ENCODE measurements around the gene CHPF.

Gene CHPF

GRCh38 chr2:219573166-219573565, 29.6 kb upstream of the CHPF start:
- no peak overlapping the region for H3K27ac ChIP-seq (ENCODE audit: low read depth, low read length)

GRCh38 chr2:219572237-219573001, 28.8 kb upstream of the CHPF start, which contains the start of gene INHA:
TSS of gene INHA (plus strand) at chr2:219572310. CDS start at chr2:219572375, 65 bp downstream.
- Histone ChIP-seq H3K4me3 (ENCODE audit: low read depth, low read length) (peak within 1 kb of the TSS; percentile 82), H3K27ac (ENCODE audit: low read depth, low read length) (no peak within 1 kb of the TSS), H3K36me3 (ENCODE audit: insufficient read depth, low read length) (no peaks in the 10 kb centered on the region), H2AFZ (ENCODE audit: low read length, unreplicated experiment) (peak within 1 kb of the TSS; percentile 97), H3K79me2 (ENCODE audit: control insufficient read depth, insufficient read depth, low read length, unreplicated experiment) (peaks cover 3% of the 10 kb centered on the region), H3K4me1 (ENCODE audit: control insufficient read depth, insufficient read depth, low read length, unreplicated experiment) (peaks cover 16% of the 10 kb centered on the region), H3K27me3 (ENCODE audit: insufficient read depth, low read length) (peaks cover 4% of the 10 kb centered on the region; the same call in 1 of the 2 replicates)

More at GRCh38 chr2:219573166-219573565, 29.6 kb upstream of the CHPF start:
- H3K36me3 ChIP-seq (ENCODE audit: insufficient read depth, low read length) = no peaks in the 10 kb centered on the region
- peaks cover 16% of the 10 kb centered on the region for H3K4me1 ChIP-seq (ENCODE audit: control insufficient read depth, insufficient read depth, low read length, unreplicated experiment)
- H3K79me2 ChIP-seq (ENCODE audit: control insufficient read depth, insufficient read depth, low read length, unreplicated experiment) = peaks cover 3% of the 10 kb centered on the region
- H3K4me3 ChIP-seq (ENCODE audit: low read depth, low read length) = no peak overlapping the region
- H2AFZ ChIP-seq (ENCODE audit: low read length, unreplicated experiment) = no peak overlapping the region
- H3K27me3 ChIP-seq (ENCODE audit: insufficient read depth, low read length) = peaks cover 4% of the 10 kb centered on the region; the same call in 1 of the 2 replicates

- Histone ChIP-seq H3K4me3 (ENCODE audit: low read depth, low read length) (peak within 1 kb of the TSS; percentile 82), H2AFZ (ENCODE audit: low read length, unreplicated experiment) (peak within 1 kb of the TSS; percentile 97), H3K27me3 (ENCODE audit: insufficient read depth, low read length) (no peaks in the 10 kb centered on the region), H3K27ac (ENCODE audit: low read depth, low read length) (no peak within 1 kb of the TSS), H3K36me3 (ENCODE audit: insufficient read depth, low read length) (no peaks in the 10 kb centered on the region), H3K4me1 (ENCODE audit: control insufficient read depth, insufficient read depth, low read length, unreplicated experiment) (peaks cover 16% of the 10 kb centered on the region), H3K79me2 (ENCODE audit: control insufficient read depth, insufficient read depth, low read length, unreplicated experiment) (peaks cover 3% of the 10 kb centered on the region)
These were observed 28.0 kb upstream of the CHPF start, which contains the start of gene OBSL1 for GRCh38 chr2:219571311-219572236. TSS of gene OBSL1 (minus strand) at chr2:219571539. CDS start at chr2:219571232, 307 bp downstream.

- H3K27ac ChIP-seq (ENCODE audit: low read depth, low read length) = no peak overlapping the region
- H2AFZ ChIP-seq (ENCODE audit: low read length, unreplicated experiment) = peak overlapping the region; percentile 57
- H3K79me2 ChIP-seq (ENCODE audit: control insufficient read depth, insufficient read depth, low read length, unreplicated experiment) = peaks cover 3% of the 10 kb centered on the region
- no peaks in the 10 kb centered on the region for H3K36me3 ChIP-seq (ENCODE audit: insufficient read depth, low read length)
- H3K27me3 ChIP-seq (ENCODE audit: insufficient read depth, low read length) = no peaks in the 10 kb centered on the region
- H3K4me3 ChIP-seq (ENCODE audit: low read depth, low read length) = peak overlapping the region; percentile 82
- peaks cover 16% of the 10 kb centered on the region for H3K4me1 ChIP-seq (ENCODE audit: control insufficient read depth, insufficient read depth, low read length, unreplicated experiment)
These were observed 27.3 kb upstream of the CHPF start for GRCh38 chr2:219570924-219571310.

DNA sequence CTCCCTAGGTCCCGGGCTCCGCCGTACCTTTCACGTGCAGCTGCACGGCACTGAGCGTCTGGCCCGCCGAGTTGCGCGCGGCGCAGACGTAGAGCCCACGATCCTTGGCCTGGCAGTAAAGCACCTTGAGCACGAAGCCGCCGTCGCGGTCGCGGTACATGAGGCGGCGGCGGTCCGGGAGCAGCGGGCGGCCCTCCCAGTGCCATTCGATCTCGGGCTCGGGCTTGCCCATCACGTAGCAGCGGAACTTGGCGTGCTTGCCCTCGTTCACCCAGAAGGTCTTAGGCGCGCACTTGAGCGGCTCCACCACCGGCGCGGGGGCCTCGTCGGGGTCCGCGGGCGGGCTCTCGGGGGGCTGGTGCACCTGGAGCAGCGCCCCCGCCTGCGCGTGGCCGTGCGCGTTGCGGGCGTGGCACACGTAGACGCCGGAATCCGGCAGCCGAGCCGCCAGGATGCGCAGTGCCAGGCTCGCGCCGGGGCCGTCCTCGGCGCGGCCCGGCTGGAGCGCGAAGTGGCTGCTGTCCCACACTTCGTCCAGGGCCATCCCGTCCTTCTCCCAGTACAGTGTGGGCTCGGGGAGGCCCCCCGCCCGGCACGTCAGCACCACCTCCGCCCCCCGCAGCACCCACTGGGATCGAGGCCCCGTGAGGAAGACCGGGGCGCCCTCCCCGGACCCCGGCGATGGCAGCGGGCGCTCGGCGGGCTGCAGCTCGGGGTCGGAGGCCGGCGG, 26.8 kb upstream of the CHPF start:
- H3K4me3 ChIP-seq (ENCODE audit: low read depth, low read length) = peak overlapping the region; percentile 82
- H3K79me2 ChIP-seq (ENCODE audit: control insufficient read depth, insufficient read depth, low read length, unreplicated experiment) = peaks cover 3% of the 10 kb centered on the region
- H3K27ac ChIP-seq (ENCODE audit: low read depth, low read length) = no peak overlapping the region
- no peaks in the 10 kb centered on the region for H3K27me3 ChIP-seq (ENCODE audit: insufficient read depth, low read length)
- peaks cover 16% of the 10 kb centered on the region for H3K4me1 ChIP-seq (ENCODE audit: control insufficient read depth, insufficient read depth, low read length, unreplicated experiment)
- H3K36me3 ChIP-seq (ENCODE audit: insufficient read depth, low read length) = no peaks in the 10 kb centered on the region
- peak overlapping the region; percentile 57 for H2AFZ ChIP-seq (ENCODE audit: low read length, unreplicated experiment)

DNA sequence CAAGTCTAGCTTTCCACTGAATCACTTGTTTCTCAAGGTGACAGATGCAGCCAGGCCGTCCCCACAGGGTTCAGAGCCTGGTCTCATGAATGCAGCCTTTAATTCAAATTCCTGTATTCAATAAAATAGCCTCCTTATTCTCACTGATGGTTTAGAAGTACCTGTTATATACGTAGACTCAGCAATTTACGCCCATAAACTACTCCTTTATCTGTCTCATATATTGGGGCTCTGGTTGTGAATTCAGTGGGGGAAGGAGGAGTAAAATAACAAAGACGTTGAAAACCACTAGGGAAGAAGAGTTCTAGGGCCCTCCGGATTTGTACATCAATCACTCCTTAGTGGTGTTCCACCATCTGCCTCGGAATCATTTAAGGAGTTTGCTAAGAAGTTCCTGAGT, 26.0 kb upstream of the CHPF start:
- Histone ChIP-seq H3K27me3 (ENCODE audit: insufficient read depth, low read length) (no peaks in the 10 kb centered on the region), H3K4me1 (ENCODE audit: control insufficient read depth, insufficient read depth, low read length, unreplicated experiment) (peaks cover 16% of the 10 kb centered on the region), H3K27ac (ENCODE audit: low read depth, low read length) (no peak overlapping the region), H3K79me2 (ENCODE audit: control insufficient read depth, insufficient read depth, low read length, unreplicated experiment) (peaks cover 3% of the 10 kb centered on the region), H3K4me3 (ENCODE audit: low read depth, low read length) (peak overlapping the region; percentile 82), H3K36me3 (ENCODE audit: insufficient read depth, low read length) (no peaks in the 10 kb centered on the region), H2AFZ (ENCODE audit: low read length, unreplicated experiment) (no peak overlapping the region)

GRCh38 chr2:219569041-219569440, 25.4 kb upstream of the CHPF start:
- no peak overlapping the region for H3K27ac ChIP-seq (ENCODE audit: low read depth, low read length)
- H3K4me3 ChIP-seq (ENCODE audit: low read depth, low read length) = no peak overlapping the region
- H2AFZ ChIP-seq (ENCODE audit: low read length, unreplicated experiment) = no peak overlapping the region
- no peaks in the 10 kb centered on the region for H3K36me3 ChIP-seq (ENCODE audit: insufficient read depth, low read length)
- peaks cover 3% of the 10 kb centered on the region for H3K79me2 ChIP-seq (ENCODE audit: control insufficient read depth, insufficient read depth, low read length, unreplicated experiment)
- no peaks in the 10 kb centered on the region for H3K27me3 ChIP-seq (ENCODE audit: insufficient read depth, low read length)
- peaks cover 16% of the 10 kb centered on the region for H3K4me1 ChIP-seq (ENCODE audit: control insufficient read depth, insufficient read depth, low read length, unreplicated experiment)

DNA sequence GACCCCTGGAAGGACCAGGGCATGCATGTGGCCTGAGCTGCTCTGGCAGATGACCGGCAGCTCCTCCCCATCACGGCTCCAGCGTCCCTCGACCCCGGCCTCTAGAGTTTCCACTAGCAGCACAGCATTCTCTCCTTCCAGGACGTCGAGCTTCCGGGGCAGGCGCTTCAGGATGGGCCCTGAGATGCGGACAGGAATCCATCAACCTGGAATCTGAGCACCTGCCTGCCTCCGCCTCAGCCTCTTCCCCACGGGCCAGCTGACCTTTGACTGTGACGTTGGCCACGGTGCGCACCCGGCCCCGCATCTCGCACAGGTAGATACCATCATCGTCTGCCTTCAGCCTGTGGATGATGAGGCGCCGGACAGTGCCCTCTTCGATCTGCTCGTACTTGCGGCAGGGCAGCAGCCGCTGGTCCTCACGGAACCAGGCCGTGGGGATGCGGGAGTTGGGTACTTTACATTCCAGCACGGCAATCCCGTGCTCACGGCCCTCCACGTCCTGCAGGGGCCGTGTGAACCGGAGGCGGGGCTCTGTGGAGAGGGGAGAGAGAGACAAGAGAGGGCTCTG, 24.3 kb upstream of the CHPF start:
- Histone ChIP-seq H2AFZ (ENCODE audit: low read length, unreplicated experiment) (no peak overlapping the region), H3K4me1 (ENCODE audit: control insufficient read depth, insufficient read depth, low read length, unreplicated experiment) (peaks cover 16% of the 10 kb centered on the region), H3K36me3 (ENCODE audit: insufficient read depth, low read length) (no peaks in the 10 kb centered on the region), H3K27ac (ENCODE audit: low read depth, low read length) (no peak overlapping the region), H3K27me3 (ENCODE audit: insufficient read depth, low read length) (no peaks in the 10 kb centered on the region), H3K4me3 (ENCODE audit: low read depth, low read length) (no peak overlapping the region), H3K79me2 (ENCODE audit: control insufficient read depth, insufficient read depth, low read length, unreplicated experiment) (peaks cover 3% of the 10 kb centered on the region)

GRCh38 chr2:219567131-219567530, 23.5 kb upstream of the CHPF start:
- H3K27ac ChIP-seq (ENCODE audit: low read depth, low read length) = no peak overlapping the region
- H3K4me1 ChIP-seq (ENCODE audit: control insufficient read depth, insufficient read depth, low read length, unreplicated experiment) = peaks cover 16% of the 10 kb centered on the region
- no peak overlapping the region for H3K4me3 ChIP-seq (ENCODE audit: low read depth, low read length)
- no peak overlapping the region for H2AFZ ChIP-seq (ENCODE audit: low read length, unreplicated experiment)
- no peaks in the 10 kb centered on the region for H3K36me3 ChIP-seq (ENCODE audit: insufficient read depth, low read length)
- no peaks in the 10 kb centered on the region for H3K27me3 ChIP-seq (ENCODE audit: insufficient read depth, low read length)
- H3K79me2 ChIP-seq (ENCODE audit: control insufficient read depth, insufficient read depth, low read length, unreplicated experiment) = peaks cover 3% of the 10 kb centered on the region

DNA sequence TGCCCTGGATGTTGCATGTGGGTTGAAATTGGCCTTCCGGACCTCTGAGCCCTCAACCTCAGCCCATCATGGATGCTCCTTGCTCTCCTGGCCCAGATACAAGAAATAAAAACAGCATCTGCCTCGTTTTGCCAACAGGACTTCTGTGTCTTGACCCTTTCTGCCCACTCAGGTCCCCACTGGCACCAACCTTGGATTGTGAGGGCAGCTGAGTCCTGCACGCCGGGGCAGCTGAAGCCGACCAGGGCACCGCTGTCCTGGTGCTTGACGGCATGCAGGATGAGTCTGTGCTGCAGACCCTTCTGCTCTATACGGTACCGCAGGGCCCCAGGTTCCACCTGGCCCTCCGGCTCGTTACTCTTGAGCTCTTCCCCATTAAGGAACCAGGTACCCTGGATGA, 23.0 kb upstream of the CHPF start:
- no peaks in the 10 kb centered on the region for H3K27me3 ChIP-seq (ENCODE audit: insufficient read depth, low read length)
- H3K4me1 ChIP-seq (ENCODE audit: control insufficient read depth, insufficient read depth, low read length, unreplicated experiment) = peaks cover 11% of the 10 kb centered on the region
- peaks cover 3% of the 10 kb centered on the region for H3K79me2 ChIP-seq (ENCODE audit: control insufficient read depth, insufficient read depth, low read length, unreplicated experiment)
- H3K36me3 ChIP-seq (ENCODE audit: insufficient read depth, low read length) = no peaks in the 10 kb centered on the region
- no peak overlapping the region for H2AFZ ChIP-seq (ENCODE audit: low read length, unreplicated experiment)
- H3K4me3 ChIP-seq (ENCODE audit: low read depth, low read length) = no peak overlapping the region
- H3K27ac ChIP-seq (ENCODE audit: low read depth, low read length) = no peak overlapping the region
